ENCODE results near the gene CCDC88B. TPM values are rescaled to one million over a fixed set of nuclear protein-coding genes. Genes with fewer than 3 reads are reported as not detected.

Gene CCDC88B
- total and polyA plus RNA-seq, 2 donors (not counting 1 experiment from before 2014, with no cell fraction given), result 0.56 to 3.1 TPM

- H3K4me3 ChIP-seq (replicated peaks in 1 of 4; ENCODE audit: control extremely low read depth in 1 of 4, insufficient read depth in 1 of 4, low read depth in 3 of 4, low read length in 4 of 4), result peak overlapping the region; percentile 75 to 96 (median 92)
- H3K27me3 ChIP-seq (ENCODE audit: control insufficient read depth, insufficient read depth, low read length), result no peaks in the 10 kb centered on the region
- H2AFZ ChIP-seq (ENCODE audit: low read length), result peak overlapping the region; percentile 88
- H3K9ac ChIP-seq (ENCODE audit: insufficient read depth, low read length), result peak overlapping the region; percentile 88
- H3K9me3 ChIP-seq (ENCODE audit: control insufficient read depth, insufficient read depth, low read depth, low read length), result no peaks in the 10 kb centered on the region
- no peak for DNase-seq (ENCODE audit: low read depth in 2 of 2)
- H3K79me2 ChIP-seq (ENCODE audit: control insufficient read depth, insufficient read depth, low read length), result peaks cover 13% of the 10 kb centered on the region
- TF ChIP-seq EZH2 (IDR thresholded peaks at IDR 0.05; ENCODE audit: low read length, missing control alignments) (no peak), CTCF (conservative IDR thresholded peaks at IDR 0.05 in 1 of 2, IDR thresholded peaks at IDR 0.05 in 1 of 2; ENCODE audit: low read depth in 1 of 2, low read length in 2 of 2) (no peak)
- peaks cover 16% of the 10 kb centered on the region for H3K36me3 ChIP-seq (ENCODE audit: control insufficient read depth, insufficient read depth, low read length)
- H3K4me1 ChIP-seq (ENCODE audit: control insufficient read depth, extremely low read depth, insufficient read depth, low read length), result peaks cover 20% of the 10 kb centered on the region
- H3K27ac ChIP-seq (ENCODE audit: insufficient read depth, low read length), result no peak overlapping the region
- H4K20me1 ChIP-seq (ENCODE audit: control insufficient read depth, extremely low read depth, insufficient read depth, low read length), result no peaks in the 10 kb centered on the region
- H3K4me2 ChIP-seq (ENCODE audit: extremely low read depth, insufficient read depth, low read length), result peak overlapping the region; percentile 97
Measured at GRCh38 chr11:64359712-64360445, 19.9 kb downstream of the CCDC88B start.

GRCh38 chr11:64360448-64360921, 20.5 kb downstream of the CCDC88B start:
- Histone ChIP-seq H3K4me3 (replicated peaks in 1 of 4; ENCODE audit: control extremely low read depth in 1 of 4, insufficient read depth in 1 of 4, low read depth in 3 of 4, low read length in 4 of 4) (peak overlapping the region in 1 of 4 experiments; percentile 89), H2AFZ (ENCODE audit: low read length) (no peak overlapping the region), H4K20me1 (ENCODE audit: control insufficient read depth, extremely low read depth, insufficient read depth, low read length) (no peaks in the 10 kb centered on the region), H3K79me2 (ENCODE audit: control insufficient read depth, insufficient read depth, low read length) (peaks cover 13% of the 10 kb centered on the region), H3K4me1 (ENCODE audit: control insufficient read depth, extremely low read depth, insufficient read depth, low read length) (peaks cover 17% of the 10 kb centered on the region), H3K27ac (ENCODE audit: insufficient read depth, low read length) (no peak overlapping the region), H3K36me3 (ENCODE audit: control insufficient read depth, insufficient read depth, low read length) (peaks cover 18% of the 10 kb centered on the region), H3K4me2 (ENCODE audit: extremely low read depth, insufficient read depth, low read length) (no peak overlapping the region), H3K27me3 (ENCODE audit: control insufficient read depth, insufficient read depth, low read length) (no peaks in the 10 kb centered on the region), H3K9me3 (ENCODE audit: control insufficient read depth, insufficient read depth, low read depth, low read length) (no peaks in the 10 kb centered on the region), H3K9ac (ENCODE audit: insufficient read depth, low read length) (no peak overlapping the region)
- TF ChIP-seq CTCF (conservative IDR thresholded peaks at IDR 0.05 in 1 of 2, IDR thresholded peaks at IDR 0.05 in 1 of 2; ENCODE audit: low read depth in 1 of 2, low read length in 2 of 2) (no peak), EZH2 (IDR thresholded peaks at IDR 0.05; ENCODE audit: low read length, missing control alignments) (no peak)
- no peak for DNase-seq (ENCODE audit: low read depth in 2 of 2)

GRCh38 chr11:64361659-64362058, 21.7 kb downstream of the CCDC88B start:
- no peaks in the 10 kb centered on the region for H3K9me3 ChIP-seq (ENCODE audit: control insufficient read depth, insufficient read depth, low read depth, low read length)
- H3K36me3 ChIP-seq (ENCODE audit: control insufficient read depth, insufficient read depth, low read length), result peaks cover 18% of the 10 kb centered on the region
- no peak overlapping the region for H2AFZ ChIP-seq (ENCODE audit: low read length)
- H3K4me3 ChIP-seq (replicated peaks in 1 of 4; ENCODE audit: control extremely low read depth in 1 of 4, insufficient read depth in 1 of 4, low read depth in 3 of 4, low read length in 4 of 4), result no peak overlapping the region
- peaks cover 13% of the 10 kb centered on the region for H3K79me2 ChIP-seq (ENCODE audit: control insufficient read depth, insufficient read depth, low read length)
- H4K20me1 ChIP-seq (ENCODE audit: control insufficient read depth, extremely low read depth, insufficient read depth, low read length), result no peaks in the 10 kb centered on the region
- no peak overlapping the region for H3K9ac ChIP-seq (ENCODE audit: insufficient read depth, low read length)
- H3K4me2 ChIP-seq (ENCODE audit: extremely low read depth, insufficient read depth, low read length), result no peak overlapping the region
- TF ChIP-seq CTCF (conservative IDR thresholded peaks at IDR 0.05 in 1 of 2, IDR thresholded peaks at IDR 0.05 in 1 of 2; ENCODE audit: low read depth in 1 of 2, low read length in 2 of 2) (no peak), EZH2 (IDR thresholded peaks at IDR 0.05; ENCODE audit: low read length, missing control alignments) (no peak)
- no peaks in the 10 kb centered on the region for H3K27me3 ChIP-seq (ENCODE audit: control insufficient read depth, insufficient read depth, low read length)
- peaks cover 16% of the 10 kb centered on the region for H3K4me1 ChIP-seq (ENCODE audit: control insufficient read depth, extremely low read depth, insufficient read depth, low read length)
- no peak overlapping the region for H3K27ac ChIP-seq (ENCODE audit: insufficient read depth, low read length)
- no peak for DNase-seq (ENCODE audit: low read depth in 2 of 2)

Data from fibroblast of lung (primary cell).